GM18868 (cell line): Measurements from ENCODE around the gene TMPRSS9.
"Not testable (repeated sequence)": the region's sequence is repeated elsewhere in the genome, so short reads cannot be mapped to it uniquely, and the experiment has no call there.

ENCODE experiments used
- ATAC-seq: cut with Tn5 transposase; IDR thresholded peaks from one replicate; pipeline ENCODE4 v1.9.1; 2021; ENCODE audit warnings: mild to moderate bottlenecking, moderate library complexity; ENCODE audit not compliant: unreplicated experiment

The TMPRSS9 gene

GRCh38 chr19:2387367-2388288 lies 27.6 kb downstream of the TMPRSS9 start:
- ATAC-seq: no peak

GRCh38 chr19:2389594-2389993 lies 29.5 kb downstream of the TMPRSS9 start:
- ATAC-seq: no peak

- no peak for ATAC-seq
Observed at GRCh38 chr19:2391118-2391725, 31.2 kb downstream of the TMPRSS9 start.

DNA sequence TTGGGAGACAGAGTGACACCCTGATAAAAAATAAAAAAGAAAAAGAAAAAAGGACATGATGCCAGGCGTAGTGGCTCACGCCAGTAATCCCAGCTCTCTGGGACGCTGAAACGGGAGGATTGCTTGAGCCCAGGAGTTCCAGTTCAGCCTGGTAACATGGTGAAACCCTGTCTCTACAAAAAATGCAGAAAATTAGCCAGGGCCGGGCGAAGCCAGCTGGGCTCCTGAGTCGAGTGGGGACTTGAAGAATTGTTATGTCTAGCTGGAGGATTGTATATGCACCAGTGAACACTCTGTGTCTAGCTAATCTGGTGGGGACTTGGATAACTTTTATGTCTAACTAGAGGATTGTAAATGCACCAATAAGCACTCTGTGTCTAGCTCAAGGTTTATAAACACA lies 32.3 kb downstream of the TMPRSS9 start:
- ATAC-seq: no peak

DNA sequence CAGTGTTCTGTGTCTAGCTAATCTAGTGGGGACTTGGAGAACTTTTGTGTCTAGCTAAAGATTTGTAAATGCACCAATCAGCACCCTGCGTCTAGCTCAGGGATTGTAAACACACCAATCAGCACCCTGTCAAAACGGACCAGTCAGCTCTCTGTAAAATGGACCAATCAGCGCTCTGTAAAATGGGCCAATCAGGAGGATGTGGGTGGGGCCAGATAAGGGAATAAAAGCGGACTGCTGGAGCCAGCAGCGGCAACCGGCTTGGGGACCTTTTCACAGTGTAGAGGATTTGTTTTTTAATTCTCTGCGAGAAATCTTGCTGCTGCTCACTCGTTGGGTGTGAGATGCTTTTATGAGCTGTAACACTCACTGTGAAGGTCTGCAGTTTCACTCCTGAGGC lies 32.8 kb downstream of the TMPRSS9 start:
- not testable (repeated sequence) for ATAC-seq

GRCh38 chr19:2394054-2394441 lies 34.0 kb downstream of the TMPRSS9 start:
- no peak for ATAC-seq

DNA sequence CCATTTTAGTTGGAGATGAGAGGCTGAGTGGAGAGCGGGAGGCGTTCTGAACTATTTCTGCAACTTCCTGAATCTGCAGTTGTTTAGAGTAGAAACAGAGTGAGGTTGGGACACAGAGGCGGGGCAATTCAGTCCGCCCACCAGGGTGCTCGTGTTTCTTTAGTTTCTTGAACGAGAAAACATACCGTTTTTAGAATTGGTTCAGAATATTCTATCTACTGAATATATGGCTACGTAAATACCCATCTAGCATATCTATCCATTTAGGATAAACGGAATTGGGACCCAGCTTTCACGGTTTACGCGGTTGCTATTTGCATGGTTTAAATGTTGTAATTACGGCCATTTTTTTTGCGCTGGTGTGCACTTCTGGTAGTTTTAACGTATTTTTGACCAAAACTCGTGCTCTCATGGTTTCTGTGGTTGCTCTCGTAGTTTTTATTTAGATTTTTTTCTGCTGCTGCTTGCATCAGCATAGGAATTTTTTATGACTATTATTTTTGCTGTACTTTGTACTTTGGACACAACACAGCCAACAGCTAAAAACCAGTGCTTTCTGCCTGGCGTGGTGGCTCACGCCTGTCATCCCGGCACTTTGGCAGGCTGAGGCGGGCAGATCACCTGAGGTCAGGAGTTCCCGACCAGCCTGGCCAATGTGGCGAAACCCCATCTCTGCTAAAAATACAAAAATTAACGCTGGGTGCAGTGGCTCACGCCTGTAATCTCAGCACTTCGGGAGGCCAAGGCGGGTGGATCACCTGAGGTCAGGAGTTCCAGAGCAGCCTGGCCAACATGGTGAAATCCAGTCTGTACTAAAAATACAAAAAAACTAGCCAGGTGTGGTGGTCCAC lies 34.6 kb downstream of the TMPRSS9 start:
- no peak for ATAC-seq

- ATAC-seq: not testable (repeated sequence)
Observed at GRCh38 chr19:2395293-2395829, 35.3 kb downstream of the TMPRSS9 start.

DNA sequence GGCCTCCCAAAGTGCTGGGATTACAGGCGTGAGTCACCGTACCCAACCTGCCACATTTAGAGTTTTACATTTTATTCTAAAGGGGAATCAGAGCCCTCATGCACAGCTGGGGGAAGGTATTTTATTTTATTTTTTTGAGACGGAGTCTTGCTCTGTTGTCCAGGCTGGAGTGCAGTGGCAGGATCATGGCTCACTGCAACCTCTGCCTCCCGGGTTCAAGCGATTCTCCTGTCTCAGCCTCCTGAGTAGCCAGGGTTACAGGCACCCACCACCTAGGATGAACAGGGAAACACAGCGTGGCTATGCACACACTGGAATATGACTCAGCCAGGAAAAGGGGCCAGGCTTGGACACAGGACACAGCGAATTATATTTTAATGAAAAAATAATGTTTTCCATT lies 37.1 kb downstream of the TMPRSS9 start:
- not testable (repeated sequence) for ATAC-seq

DNA sequence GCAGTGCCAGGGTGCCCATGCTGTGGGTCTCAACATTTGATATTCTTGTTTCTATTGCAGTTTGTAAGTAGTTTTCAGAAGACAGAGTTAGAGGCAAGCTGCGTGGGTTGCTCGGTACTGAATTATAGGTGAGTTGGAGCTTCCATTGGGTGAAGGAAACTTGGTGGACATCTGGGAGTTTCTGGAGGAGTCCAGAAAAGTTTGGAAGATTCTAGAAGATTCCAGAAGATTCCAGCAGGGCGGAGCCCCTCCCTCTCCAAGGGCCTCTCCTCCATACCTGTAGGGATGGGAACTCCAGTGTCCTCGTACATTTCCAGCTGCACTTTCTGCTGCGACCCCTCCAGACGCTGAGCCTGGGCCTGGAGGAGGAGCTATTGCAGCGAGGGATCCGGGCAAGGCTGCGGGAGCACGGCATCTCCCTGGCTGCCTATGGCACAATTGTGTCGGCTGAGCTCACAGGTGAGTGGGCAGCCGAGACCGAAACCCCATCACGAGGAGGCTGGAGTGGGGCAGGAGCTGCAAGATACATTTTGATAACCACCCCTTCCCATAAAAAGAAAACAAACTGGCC lies 38.8 kb downstream of the TMPRSS9 start:
- ATAC-seq: no peak

DNA sequence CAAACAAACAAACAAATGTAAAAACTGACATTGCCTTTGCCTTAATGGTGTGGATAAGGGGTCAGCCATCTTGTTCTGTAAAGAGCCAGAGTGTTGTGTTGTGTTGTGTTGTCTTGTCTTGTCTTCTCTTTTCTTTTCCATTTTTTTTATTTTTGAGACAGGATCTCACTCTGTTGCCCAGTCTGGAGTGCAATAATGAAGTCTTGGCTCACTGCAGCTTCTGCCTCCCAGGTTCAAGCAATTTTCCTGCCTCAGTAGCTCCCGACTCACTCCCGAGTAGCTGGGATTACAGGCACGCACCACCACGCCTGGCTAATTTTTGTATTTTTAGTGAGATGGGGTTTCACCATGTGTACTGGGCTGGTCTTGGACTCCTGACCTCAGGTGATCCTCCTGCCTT lies 39.5 kb downstream of the TMPRSS9 start:
- ATAC-seq: no peak

GRCh38 chr19:2408247-2408646 lies 48.2 kb downstream of the TMPRSS9 start:
- ATAC-seq: no peak

GRCh38 chr19:2409352-2409912 lies 49.4 kb downstream of the TMPRSS9 start:
- no peak for ATAC-seq

- no peak for ATAC-seq
Observed at GRCh38 chr19:2410023-2410422, 50.0 kb downstream of the TMPRSS9 start.

GRCh38 chr19:2411709-2412108 lies 51.6 kb downstream of the TMPRSS9 start:
- ATAC-seq: no peak

- ATAC-seq: no peak
Observed at GRCh38 chr19:2412449-2412848, 52.4 kb downstream of the TMPRSS9 start.

GRCh38 chr19:2413159-2413558 lies 53.1 kb downstream of the TMPRSS9 start:
- no peak for ATAC-seq

GRCh38 chr19:2413629-2414028 lies 53.6 kb downstream of the TMPRSS9 start:
- no peak for ATAC-seq

DNA sequence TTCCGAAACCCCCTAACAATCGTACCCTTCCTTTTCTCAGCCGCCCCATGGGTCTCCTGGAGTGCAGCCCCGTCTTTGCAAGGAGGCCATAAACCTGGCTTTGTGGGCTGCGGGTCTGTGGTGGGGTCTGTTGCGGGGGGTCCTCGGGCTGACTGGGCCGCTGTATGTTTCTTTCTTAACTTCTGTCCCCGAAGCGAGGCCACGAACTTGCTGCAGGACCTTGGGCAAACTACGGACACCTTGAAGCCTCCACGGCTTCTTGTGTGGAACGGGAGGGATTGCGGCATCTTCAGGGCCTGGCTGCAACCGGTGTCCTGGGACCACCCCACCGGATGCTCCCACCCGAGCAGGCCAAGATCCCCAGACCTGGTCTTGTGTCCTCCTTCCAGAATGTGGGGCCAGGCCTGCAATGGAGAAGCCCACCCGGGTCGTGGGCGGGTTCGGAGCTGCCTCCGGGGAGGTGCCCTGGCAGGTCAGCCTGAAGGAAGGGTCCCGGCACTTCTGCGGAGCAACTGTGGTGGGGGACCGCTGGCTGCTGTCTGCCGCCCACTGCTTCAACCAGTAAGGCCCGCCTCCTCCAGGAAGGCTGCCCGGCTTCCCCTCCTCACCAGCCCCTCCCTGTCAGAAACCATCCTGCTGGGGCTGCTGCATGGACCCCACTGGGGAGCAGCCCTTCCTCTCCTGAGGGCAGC lies 55.4 kb downstream of the TMPRSS9 start:
- ATAC-seq: no peak

- ATAC-seq: no peak
Observed at GRCh38 chr19:2415973-2416319, 55.9 kb downstream of the TMPRSS9 start.
